HFFc6 (cell line): ENCODE measurements around the gene RELN. TPM values are rescaled to one million over a fixed set of nuclear protein-coding genes. Genes with fewer than 3 reads are reported as not detected.
A peak's percentile ranks its signal among the peaks of the same experiment; 100 is the strongest.
"Not testable (repeated sequence)": the region's sequence is repeated elsewhere in the genome, so short reads cannot be mapped to it uniquely, and the experiment has no call there.

ENCODE experiments used
- DNase-seq: peaks from one replicate; pipeline ENCODE4 v3.0.0-alpha.2; 2018
- H3K27ac Mint-ChIP-seq: 2 replicates; pipeline ENCODE4 v1.8.0; 2020; ENCODE audit warnings: mild to moderate bottlenecking, mixed read lengths
- H3K27me3 Mint-ChIP-seq: 2 replicates; pipeline ENCODE4 v1.8.0; 2021; ENCODE audit warnings: mild to moderate bottlenecking, moderate library complexity, mixed read lengths; ENCODE audit not compliant: insufficient read depth
- H3K36me3 Mint-ChIP-seq: 2 replicates; pipeline ENCODE4 v1.8.0; 2021; ENCODE audit warnings: low read depth, mixed read lengths
- H3K4me1 Mint-ChIP-seq: 2 replicates; pipeline ENCODE4 v1.8.0; 2020; ENCODE audit warnings: low read depth, mixed read lengths
- H3K4me3 Mint-ChIP-seq: 2 replicates; pipeline ENCODE4 v1.8.0; 2020; ENCODE audit warnings: mild to moderate bottlenecking, moderate library complexity, mixed read lengths
- H3K9me3 Mint-ChIP-seq: 2 replicates; pipeline ENCODE4 v1.8.0; 2020; ENCODE audit warnings: mild to moderate bottlenecking, mixed read lengths
- long read RNA-seq: library from polyadenylated mRNA; unstranded; transcript quantifications from one replicate; pipeline ENCODE4 v2.0.0, GENCODE V29; 2019
- total RNA-seq, 6 experiments: library from RNA; stranded (reverse); fragmentation: NEBNext Ultra II Directional; extraction: Animal tissue kit (Norgen Biotek cat#: 25700); gene quantifications; 2 replicates in 1 of 6; 3 replicates in 5 of 6; pipeline ENCODE4 v1.2.3, GENCODE V29; 2021
- TF ChIP-seq, protein P1 (sequence below): fragments of 200-600 bp; sonication (generic); IDR thresholded peaks from 2 replicates; pipeline ENCODE4 v1.5.0; 2021; ENCODE audit warnings: antibody characterized with exemption, mild to moderate bottlenecking

The RELN gene
- total RNA-seq: under 1 TPM; 0.02 to 0.24 (median 0.03) TPM
- long read RNA-seq: 0 reads

DNA sequence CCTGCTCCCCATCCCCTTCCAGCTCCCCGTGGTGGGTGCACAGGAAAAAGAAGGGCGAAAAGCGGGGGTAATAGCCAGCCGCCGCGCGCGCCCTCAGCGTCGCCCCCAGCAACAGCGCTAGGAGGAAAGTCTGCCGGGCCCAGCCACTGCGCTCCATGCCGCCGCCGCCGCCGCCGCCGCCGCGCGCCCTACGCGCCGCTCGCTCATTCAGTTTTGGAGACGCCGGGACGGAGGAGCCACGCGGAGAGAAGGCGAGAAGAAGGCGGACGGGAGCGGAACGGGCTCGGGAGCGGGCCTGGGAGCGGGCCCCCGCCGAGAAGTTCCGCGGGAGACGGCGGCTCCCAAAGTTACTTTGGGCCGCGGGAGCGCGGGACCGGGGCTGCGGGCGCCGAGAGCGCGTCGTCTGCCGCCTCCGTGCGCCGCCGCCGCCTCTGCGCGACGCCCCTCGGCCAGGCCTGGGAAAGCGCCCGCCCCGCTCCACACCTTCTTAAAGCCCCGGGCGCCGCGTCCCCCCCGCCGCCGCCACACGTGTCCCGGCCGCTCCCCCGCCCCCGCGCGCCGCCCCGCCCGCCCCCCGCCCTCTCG, at the start of gene RELN:
Gene RELN, minus strand, starts transcription at position 459 of the 585 bp plus-strand sequence. Its CDS starts 302 bp downstream, at position 157.
- Mint-ChIP-seq H3K27me3 (peaks cover 26% of the 10 kb centered on the region), H3K36me3 (no peaks in the 10 kb centered on the region), H3K4me1 (peaks cover 6% of the 10 kb centered on the region), H3K27ac (no peak within 1 kb of the TSS), H3K9me3 (no peaks in the 10 kb centered on the region), H3K4me3 (peak within 1 kb of the TSS; percentile 76)
- TF ChIP-seq, protein P1, sequence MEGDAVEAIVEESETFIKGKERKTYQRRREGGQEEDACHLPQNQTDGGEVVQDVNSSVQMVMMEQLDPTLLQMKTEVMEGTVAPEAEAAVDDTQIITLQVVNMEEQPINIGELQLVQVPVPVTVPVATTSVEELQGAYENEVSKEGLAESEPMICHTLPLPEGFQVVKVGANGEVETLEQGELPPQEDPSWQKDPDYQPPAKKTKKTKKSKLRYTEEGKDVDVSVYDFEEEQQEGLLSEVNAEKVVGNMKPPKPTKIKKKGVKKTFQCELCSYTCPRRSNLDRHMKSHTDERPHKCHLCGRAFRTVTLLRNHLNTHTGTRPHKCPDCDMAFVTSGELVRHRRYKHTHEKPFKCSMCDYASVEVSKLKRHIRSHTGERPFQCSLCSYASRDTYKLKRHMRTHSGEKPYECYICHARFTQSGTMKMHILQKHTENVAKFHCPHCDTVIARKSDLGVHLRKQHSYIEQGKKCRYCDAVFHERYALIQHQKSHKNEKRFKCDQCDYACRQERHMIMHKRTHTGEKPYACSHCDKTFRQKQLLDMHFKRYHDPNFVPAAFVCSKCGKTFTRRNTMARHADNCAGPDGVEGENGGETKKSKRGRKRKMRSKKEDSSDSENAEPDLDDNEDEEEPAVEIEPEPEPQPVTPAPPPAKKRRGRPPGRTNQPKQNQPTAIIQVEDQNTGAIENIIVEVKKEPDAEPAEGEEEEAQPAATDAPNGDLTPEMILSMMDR: no peak
- no peak for DNase-seq

DNA sequence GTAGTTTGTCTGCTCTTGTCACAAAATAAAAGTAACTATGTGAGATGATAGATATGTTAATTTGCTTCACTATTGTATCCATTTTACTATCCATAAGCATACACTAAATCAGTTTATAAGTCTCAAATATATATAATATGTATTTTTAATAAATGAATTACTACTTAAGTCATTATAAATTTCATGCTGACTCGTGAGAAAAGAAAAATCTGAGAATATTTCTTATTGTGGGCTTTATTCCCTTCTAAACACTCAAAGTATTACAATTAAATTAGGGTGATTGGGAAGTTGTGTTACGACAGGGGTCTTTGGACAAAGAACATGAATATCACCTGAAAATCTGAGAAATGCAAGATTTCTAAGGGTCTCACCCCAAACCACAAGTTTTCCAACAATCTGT, 48.7 kb upstream of the RELN start:
- Mint-ChIP-seq H3K4me1 (no peaks in the 10 kb centered on the region), H3K36me3 (no peaks in the 10 kb centered on the region), H3K4me3 (no peak overlapping the region), H3K27ac (no peak overlapping the region), H3K27me3 (no peaks in the 10 kb centered on the region), H3K9me3 (no peaks in the 10 kb centered on the region)
- TF ChIP-seq, protein P1: no peak
- no peak for DNase-seq

DNA sequence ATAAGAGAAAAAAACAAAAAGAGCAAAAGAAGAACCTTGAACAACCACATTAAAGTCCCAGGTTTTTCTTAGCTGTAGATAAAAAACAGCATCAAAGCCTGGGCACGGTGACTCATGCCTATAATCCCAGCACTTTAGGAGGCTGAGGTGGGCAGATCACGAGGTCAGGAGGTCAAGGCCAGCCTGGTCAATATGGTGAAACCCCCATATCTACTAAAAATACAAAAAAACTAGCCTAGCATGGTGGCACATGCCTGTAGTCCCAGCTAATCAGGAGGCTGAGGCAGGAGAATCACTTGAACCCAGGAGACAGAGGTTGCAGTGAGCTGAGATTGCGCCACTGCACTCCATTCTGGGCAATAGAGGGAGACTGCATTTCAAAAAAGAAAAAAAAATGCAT, 47.4 kb upstream of the RELN start:
- not testable (repeated sequence) for H3K4me3 Mint-ChIP-seq, H3K27me3 Mint-ChIP-seq

DNA sequence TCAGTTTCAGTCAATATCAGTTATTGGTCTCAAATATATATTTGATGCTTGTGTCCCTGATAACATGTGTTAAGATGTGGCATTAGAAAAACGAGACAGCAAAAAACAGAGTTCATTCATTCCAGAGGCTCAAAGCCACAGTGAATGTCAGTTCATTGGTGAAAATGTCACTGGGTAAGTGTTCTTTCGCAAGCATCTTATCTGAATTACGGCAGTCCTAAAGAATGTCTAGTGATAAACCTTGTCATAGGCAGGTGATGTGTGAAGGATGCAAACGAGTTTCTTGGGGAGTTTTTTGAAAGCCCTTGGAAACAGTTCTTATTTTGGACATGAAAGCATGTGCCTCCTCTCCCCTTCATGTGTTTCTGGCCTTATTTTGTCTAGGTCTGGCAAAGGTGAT, 45.9 kb upstream of the RELN start:
- TF ChIP-seq, protein P1: no peak
- Mint-ChIP-seq H3K9me3 (peaks cover 5% of the 10 kb centered on the region; the same call in 1 of the 2 replicates), H3K36me3 (no peaks in the 10 kb centered on the region), H3K4me3 (no peak overlapping the region), H3K27ac (no peak overlapping the region), H3K27me3 (no peaks in the 10 kb centered on the region), H3K4me1 (no peaks in the 10 kb centered on the region)
- DNase-seq: no peak

More for the DNA sequence above, 47.4 kb upstream of the RELN start:
- not testable (repeated sequence) for H3K9me3 Mint-ChIP-seq, DNase-seq, H3K27ac Mint-ChIP-seq, H3K36me3 Mint-ChIP-seq, H3K4me1 Mint-ChIP-seq

DNA sequence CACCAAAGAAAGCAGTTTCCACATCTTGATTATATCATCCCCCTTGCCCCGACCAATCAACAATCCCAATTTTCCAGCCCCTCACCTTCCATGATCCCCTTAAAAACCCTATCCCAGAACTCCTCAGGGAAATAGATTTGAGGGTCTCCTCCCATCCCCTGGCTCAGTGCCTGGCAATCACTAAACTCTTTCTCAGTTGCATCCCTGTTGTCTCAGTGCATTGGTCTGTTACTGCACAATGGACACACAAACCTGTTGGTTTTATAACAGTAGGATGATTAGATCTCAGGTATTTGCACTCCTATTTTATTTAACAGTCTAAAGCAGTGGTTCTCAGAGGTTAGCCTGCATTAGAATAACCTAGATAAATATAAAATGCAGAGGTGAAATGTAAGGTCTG, 45.2 kb upstream of the RELN start:
- Mint-ChIP-seq H3K27me3 (no peaks in the 10 kb centered on the region), H3K4me1 (no peaks in the 10 kb centered on the region), H3K9me3 (peaks cover 5% of the 10 kb centered on the region; the same call in 1 of the 2 replicates), H3K27ac (no peak overlapping the region), H3K4me3 (no peak overlapping the region), H3K36me3 (no peaks in the 10 kb centered on the region)
- no peak for DNase-seq
- TF ChIP-seq, protein P1: no peak

DNA sequence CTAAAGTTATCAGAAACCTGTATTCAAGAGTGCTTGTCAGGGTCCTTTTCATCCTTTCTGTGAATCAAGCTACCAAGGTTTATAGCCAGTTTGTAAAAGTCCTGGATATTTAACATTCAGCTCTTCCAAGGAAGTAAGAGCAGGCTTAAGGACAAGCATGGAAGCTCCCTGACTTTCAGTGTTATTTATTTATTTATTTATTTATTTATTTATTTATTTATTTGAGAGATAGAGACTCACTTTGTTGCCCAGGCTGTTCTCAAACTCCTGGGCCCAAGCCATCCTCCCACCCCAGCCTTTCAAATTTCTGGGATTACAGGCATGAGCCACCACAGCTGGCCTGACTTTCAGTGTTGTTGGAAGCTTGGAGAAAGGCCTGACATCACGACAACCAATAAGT, 44.4 kb upstream of the RELN start:
- no peaks in the 10 kb centered on the region for H3K4me1 Mint-ChIP-seq

More for the DNA sequence above, 44.4 kb upstream of the RELN start:
- no peak overlapping the region for H3K4me3 Mint-ChIP-seq
- H3K27me3 Mint-ChIP-seq: no peaks in the 10 kb centered on the region
- H3K9me3 Mint-ChIP-seq: peaks cover 5% of the 10 kb centered on the region; the same call in 1 of the 2 replicates
- H3K36me3 Mint-ChIP-seq: no peaks in the 10 kb centered on the region
- H3K27ac Mint-ChIP-seq: no peak overlapping the region
- TF ChIP-seq, protein P1: no peak
- no peak for DNase-seq
